ENCODE data around the gene ST8SIA1.

Gene ST8SIA1

DNA sequence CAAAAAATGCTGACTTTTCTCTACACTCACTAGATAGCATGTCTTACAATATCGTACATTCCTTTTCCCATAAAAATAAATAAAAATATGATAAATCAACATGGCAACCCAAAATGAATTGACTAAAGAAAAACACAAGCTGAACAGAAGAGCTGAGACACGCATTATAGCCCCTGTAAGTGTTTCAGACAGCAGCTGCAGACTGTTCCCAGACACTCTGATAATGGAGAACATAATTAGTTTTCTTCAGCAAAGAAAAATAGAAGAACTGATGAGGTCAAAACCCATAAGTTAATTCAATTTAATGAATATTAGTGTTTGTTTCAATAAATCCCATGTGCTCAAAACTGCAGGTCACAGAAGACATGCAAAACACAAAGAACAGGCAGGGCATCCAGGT is 23.8 kb downstream of the ST8SIA1 start:
- Histone ChIP-seq H3K4me1 (no peaks in the 10 kb centered on the region), H3K4me3 (no peak overlapping the region), H3K27ac (no peak overlapping the region), H3K9me3 (no peaks in the 10 kb centered on the region), H3K36me3 (no peaks in the 10 kb centered on the region), H3K27me3 (no peaks in the 10 kb centered on the region)
- intact Hi-C loops (cut with DNase I; ENCODE audit: low total_unique reads) = no loop called here
- DNase-seq = no peak
- TF ChIP-seq CTCF (IDR thresholded peaks at IDR 0.05) = no peak

DNA sequence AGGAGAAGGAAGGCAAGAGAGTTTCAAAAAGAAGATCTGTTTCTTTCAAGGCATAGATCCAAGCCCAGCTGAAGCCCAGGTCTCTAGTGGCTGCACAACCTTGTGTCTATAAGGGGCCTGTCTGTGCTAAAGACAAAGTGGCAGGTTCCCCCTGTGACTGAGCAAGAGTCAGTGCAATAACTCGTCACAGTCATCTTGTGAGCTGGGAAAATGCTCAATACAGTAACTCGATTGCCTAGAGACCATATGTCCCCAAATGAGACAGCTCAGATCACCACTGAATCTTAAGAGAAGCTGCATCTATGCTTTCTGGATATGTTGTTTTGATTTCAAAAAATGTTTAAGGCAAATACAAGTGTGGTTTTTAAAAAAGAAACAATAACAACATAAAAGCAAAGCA is 24.2 kb downstream of the ST8SIA1 start:
- no peak overlapping the region for H3K4me3 ChIP-seq
- no peak for DNase-seq
- H3K9me3 ChIP-seq = no peaks in the 10 kb centered on the region
- no peaks in the 10 kb centered on the region for H3K27me3 ChIP-seq
- no peaks in the 10 kb centered on the region for H3K36me3 ChIP-seq
- no peak for TF ChIP-seq CTCF (IDR thresholded peaks at IDR 0.05)
- no peaks in the 10 kb centered on the region for H3K4me1 ChIP-seq
- intact Hi-C loops (cut with DNase I; ENCODE audit: low total_unique reads) = no loop called here
- no peak overlapping the region for H3K27ac ChIP-seq

- Histone ChIP-seq H3K9me3 (no peaks in the 10 kb centered on the region), H3K27me3 (no peaks in the 10 kb centered on the region), H3K27ac (no peak overlapping the region), H3K36me3 (no peaks in the 10 kb centered on the region), H3K4me3 (no peak overlapping the region), H3K4me1 (peaks cover 0 to 6% (median 1%) of the 10 kb centered on the region in 4 donors)
- DNase-seq = no peak
- no peak for TF ChIP-seq CTCF (IDR thresholded peaks at IDR 0.05)
- intact Hi-C loops (cut with DNase I; ENCODE audit: low total_unique reads) = no loop called here
These were observed 26.7 kb downstream of the ST8SIA1 start for GRCh38 chr12:22307811-22308210.

- H3K4me3 ChIP-seq = no peak overlapping the region
- DNase-seq = no peak
- peaks cover 0 to under 1% (median 0%) of the 10 kb centered on the region in 3 donors for H3K9me3 ChIP-seq
- peaks cover 0 to 6% (median 1%) of the 10 kb centered on the region in 4 donors for H3K4me1 ChIP-seq
- H3K27me3 ChIP-seq = no peaks in the 10 kb centered on the region
- no peaks in the 10 kb centered on the region for H3K36me3 ChIP-seq
- no peak for TF ChIP-seq CTCF (IDR thresholded peaks at IDR 0.05)
- no peak overlapping the region for H3K27ac ChIP-seq
- intact Hi-C loops (cut with DNase I; ENCODE audit: low total_unique reads) = no loop called here
These were observed 28.2 kb downstream of the ST8SIA1 start for GRCh38 chr12:22306311-22306710.

GRCh38 chr12:22304341-22304740 is 30.2 kb downstream of the ST8SIA1 start:
- H3K27me3 ChIP-seq = no peaks in the 10 kb centered on the region
- H3K9me3 ChIP-seq = peaks cover 0 to 6% (median 0%) of the 10 kb centered on the region in 3 donors
- H3K27ac ChIP-seq = no peak overlapping the region
- no peak overlapping the region for H3K4me3 ChIP-seq
- no peaks in the 10 kb centered on the region for H3K36me3 ChIP-seq
- no peak for TF ChIP-seq CTCF (IDR thresholded peaks at IDR 0.05)
- intact Hi-C loops (cut with DNase I; ENCODE audit: low total_unique reads) = no loop called here
- peaks cover 0 to 6% (median 1%) of the 10 kb centered on the region in 4 donors for H3K4me1 ChIP-seq
- DNase-seq = no peak

GRCh38 chr12:22299294-22299912 is 35.1 kb downstream of the ST8SIA1 start:
- intact Hi-C loops (cut with DNase I; ENCODE audit: low total_unique reads) = no loop called here
- Histone ChIP-seq H3K27me3 (no peaks in the 10 kb centered on the region), H3K36me3 (no peaks in the 10 kb centered on the region), H3K9me3 (peaks cover 0 to 6% (median 0%) of the 10 kb centered on the region in 3 donors), H3K27ac (no peak overlapping the region), H3K4me1 (peaks cover 0 to 3% (median under 1%) of the 10 kb centered on the region in 4 donors), H3K4me3 (no peak overlapping the region)
- DNase-seq = no peak
- TF ChIP-seq CTCF (IDR thresholded peaks at IDR 0.05) = no peak
